ENCODE measurements around the gene YDJC.
"Not testable (repeated sequence)": the region's sequence is repeated elsewhere in the genome, so short reads cannot be mapped to it uniquely, and the experiment has no call there.

YDJC gene

GRCh38 chr22:21628386-21629254 lies 1.2 kb downstream of the YDJC start:
- no peak for DNase-seq

- no peak for DNase-seq
These were observed 2.9 kb downstream of the YDJC start for GRCh38 chr22:21626735-21627469.

GRCh38 chr22:21626073-21626734 lies 3.6 kb downstream of the YDJC start:
- DNase-seq: no peak

- DNase-seq: no peak
These were observed 4.7 kb downstream of the YDJC start for GRCh38 chr22:21624880-21625791.

GRCh38 chr22:21624120-21624879 lies 5.5 kb downstream of the YDJC start:
- peak; percentile 36 for DNase-seq

GRCh38 chr22:21623648-21623970 lies 6.2 kb downstream of the YDJC start:
- DNase-seq: no peak

GRCh38 chr22:21622919-21623647 lies 6.7 kb downstream of the YDJC start:
- no peak for DNase-seq

- DNase-seq: no peak
These were observed 7.6 kb downstream of the YDJC start for GRCh38 chr22:21622011-21622918.

GRCh38 chr22:21621025-21621424 lies 8.8 kb downstream of the YDJC start:
- no peak for DNase-seq

- not testable (repeated sequence) for DNase-seq
These were observed 12.5 kb downstream of the YDJC start for GRCh38 chr22:21617337-21617736.

- no peak for DNase-seq
These were observed 14.1 kb downstream of the YDJC start for GRCh38 chr22:21615731-21616130.

- no peak for DNase-seq
These were observed 16.1 kb downstream of the YDJC start for GRCh38 chr22:21613553-21614233.

GRCh38 chr22:21612858-21613257 lies 17.0 kb downstream of the YDJC start:
- DNase-seq: no peak

- DNase-seq: no peak
These were observed 18.4 kb downstream of the YDJC start for GRCh38 chr22:21611210-21611977.

- not testable (repeated sequence) for DNase-seq
These were observed 20.2 kb downstream of the YDJC start for GRCh38 chr22:21609556-21610157.

GRCh38 chr22:21606775-21607174 lies 23.0 kb downstream of the YDJC start:
- DNase-seq: no peak

- no peak for DNase-seq
These were observed 23.8 kb downstream of the YDJC start for GRCh38 chr22:21605887-21606564.

- no peak for DNase-seq
These were observed 25.8 kb downstream of the YDJC start for GRCh38 chr22:21603973-21604372.
